OCI-LY7 (cell line): ENCODE data around the gene FBXO45. TPM values are rescaled to one million over a fixed set of nuclear protein-coding genes. Genes with fewer than 3 reads are reported as not detected.
"Not testable (repeated sequence)": the region's sequence is repeated elsewhere in the genome, so short reads cannot be mapped to it uniquely, and the experiment has no call there.

ENCODE experiments used
- BruUV-seq: library from RNA; stranded (reverse); fragments of 400-500 nt; replicated peaks from 2 replicates; lab custom pipeline; 2021; lab: Mats Ljungman, UMichigan
- CTCF ChIA-PET: fragments of 300-600 bp; sonication (Branson Sonifier 250); formaldehyde crosslinking; loops from one replicate; lab custom pipeline; 2022; ENCODE audit warnings: antibody characterized with exemption; ENCODE audit not compliant: unreplicated experiment; lab: Charles Lee
- POLR2A ChIA-PET: fragments of 300-600 bp; sonication (Branson Sonifier 250); formaldehyde crosslinking; loops from one replicate; lab custom pipeline; 2022; ENCODE audit warnings: antibody characterized with exemption; lab: Charles Lee
- DNase-seq: peaks from one replicate; pipeline ENCODE4 v3.0.0-alpha.2; 2015; ENCODE audit warnings: low spot score
- H2AFZ ChIP-seq: fragments of 200-600 bp; sonication (generic), shearing (Covaris generic); 2 replicates; pipeline ENCODE4 v1.6.1; 2014; ENCODE audit warnings: mild to moderate bottlenecking, antibody characterized with exemption, low read length, moderate library complexity
- H3K27ac ChIP-seq: fragments of 200-600 bp; sonication (generic); 2 replicates; pipeline ENCODE4 v1.5.1; 2014; ENCODE audit warnings: mixed run types, low read depth, mild to moderate bottlenecking, moderate library complexity, low read length, inconsistent platforms; ENCODE audit not compliant: poor library complexity, severe bottlenecking
- H3K36me3 ChIP-seq: fragments of 200-600 bp; sonication (generic); 2 replicates; pipeline ENCODE4 v1.6.1; 2014; ENCODE audit warnings: mild to moderate bottlenecking, antibody characterized with exemption, low read length, moderate library complexity, mixed read lengths; ENCODE audit not compliant: insufficient read depth
- H3K4me1 ChIP-seq: fragments of 200-600 bp; sonication (generic); 2 replicates; pipeline ENCODE4 v1.5.1; 2014; ENCODE audit warnings: mild to moderate bottlenecking, low read length; ENCODE audit not compliant: insufficient read depth, poor library complexity, severe bottlenecking
- H3K4me2 ChIP-seq: fragments of 200-600 bp; sonication (generic); 2 replicates; pipeline ENCODE4 v1.6.1; 2014; ENCODE audit warnings: mild to moderate bottlenecking, low read length
- H3K4me3 ChIP-seq: fragments of 200-600 bp; sonication (generic); 2 replicates; pipeline ENCODE4 v1.5.1; 2014; ENCODE audit warnings: mild to moderate bottlenecking, low read depth, low read length; ENCODE audit not compliant: poor library complexity, severe bottlenecking
- H3K79me2 ChIP-seq: fragments of 200-600 bp; sonication (generic); 2 replicates; pipeline ENCODE4 v1.6.1; 2016; ENCODE audit warnings: low read depth, mild to moderate bottlenecking, low read length, moderate library complexity, mixed read lengths; ENCODE audit not compliant: insufficient read depth
- H3K9me2 ChIP-seq: fragments of 200-600 bp; sonication (generic); 2 replicates; pipeline ENCODE4 v1.6.1; 2016; ENCODE audit warnings: mild to moderate bottlenecking, low read length, mixed read lengths; ENCODE audit not compliant: insufficient read depth
- H3K9me3 ChIP-seq: fragments of 200-600 bp; sonication (generic); 2 replicates; pipeline ENCODE4 v1.6.1; 2014; ENCODE audit warnings: mild to moderate bottlenecking, mixed run types, low read length, mixed read lengths
- H4K20me1 ChIP-seq: fragments of 200-600 bp; sonication (generic); 2 replicates; pipeline ENCODE4 v1.6.1; 2014; ENCODE audit warnings: mild to moderate bottlenecking, antibody characterized with exemption, low read length, moderate library complexity, mixed read lengths; ENCODE audit not compliant: insufficient read depth
- CTCF ChIP-seq: fragments of 200-600 bp; sonication (generic); conservative IDR thresholded peaks from 2 replicates; pipeline ENCODE4 v1.5.1; 2014; ENCODE audit warnings: mild to moderate bottlenecking, antibody characterized with exemption, low read length, moderate library complexity, mixed read lengths
- EZH2phosphoT487 ChIP-seq: fragments of 200-600 bp; sonication (generic); IDR thresholded peaks from 2 replicates; pipeline ENCODE4 v1.6.1; 2018; ENCODE audit warnings: low read depth, borderline replicate concordance, mild to moderate bottlenecking, mixed run types, antibody characterized with exemption, low read length, moderate library complexity, mixed read lengths
- intact Hi-C: fragments of 100-400 bp; cut with micrococcal nuclease; formaldehyde crosslinking; loops from one replicate; pipeline ENCODE4 v1.10.0; 2022; ENCODE audit not compliant: unreplicated experiment
- small RNA-seq: library from RNA; depleted of rRNA; stranded (forward); fragments of <200 nt; gene quantifications from one replicate; pipeline ENCODE3, GENCODE V24; 2014
- total RNA-seq, 2 experiments: library from RNA; depleted of rRNA in 1 of 2; stranded (reverse); fragments of >200 nt in 1 of 2; shearing (Covaris generic) in 1 of 2; gene quantifications; 2 replicates each; pipeline ENCODE4 v1.2.3, GENCODE V29; 2014 to 2022

The FBXO45 gene
- total RNA-seq, 2 experiments from 2014 or later, result 10.6 to 15.5 TPM

GRCh38 chr3:196636369-196637349 lies 68.2 kb downstream of the FBXO45 start:
- H3K27ac ChIP-seq, result no peak overlapping the region
- intact Hi-C loops, result loop anchor here (10.0 kb wide), 1 partner anchor 658 kb away; the partner anchor contains the start of gene DLG1
- CTCF ChIA-PET, result no interaction called here

GRCh38 chr3:196637941-196638340 lies 69.5 kb downstream of the FBXO45 start:
- intact Hi-C loops, result loop anchor here (10.0 kb wide), 1 partner anchor 657 kb away; the partner anchor contains the start of gene DLG1
- H4K20me1 ChIP-seq, H3K9me3 ChIP-seq, H3K4me2 ChIP-seq, H3K9me2 ChIP-seq, H3K4me3 ChIP-seq, H3K27ac ChIP-seq, H3K36me3 ChIP-seq, H3K79me2 ChIP-seq, H2AFZ ChIP-seq, DNase-seq, BruUV-seq: not testable (repeated sequence)
- H3K4me1 ChIP-seq, result peaks cover 59% of the 10 kb centered on the region
- ChIA-PET CTCF (interaction anchor here (0.5 to 1.9 kb wide), 2 partner anchors 28 to 48 kb away, joined by 3 to 6 read pairs; no protein-coding TSS in a partner anchor), POLR2A (interaction anchor here (0.5 kb wide), 1 partner anchor 73 kb away, joined by 3 read pairs; no protein-coding TSS in a partner anchor)

More at GRCh38 chr3:196636369-196637349, 68.2 kb downstream of the FBXO45 start:
- POLR2A ChIA-PET, result interaction anchor here (0.7 to 1.3 kb wide), 2 partner anchors 24 to 33 kb away, joined by 3 to 8 read pairs; no protein-coding TSS in a partner anchor
- no TSS peak for BruUV-seq
- Histone ChIP-seq H3K79me2 (no peaks in the 10 kb centered on the region), H3K4me2 (no peak overlapping the region), H3K36me3 (no peaks in the 10 kb centered on the region), H2AFZ (no peak overlapping the region), H3K4me1 (peaks cover 53% of the 10 kb centered on the region), H4K20me1 (no peaks in the 10 kb centered on the region), H3K9me2 (no peaks in the 10 kb centered on the region), H3K9me3 (no peaks in the 10 kb centered on the region), H3K4me3 (no peak overlapping the region)
- no peak for DNase-seq
- TF ChIP-seq EZH2phosphoT487 (no peak), CTCF (no peak)

Small RNAs within 50 kb of the gene (small RNA-seq; reads per million reads assigned to genes)
- 0.21 reads per million for gene RPS29P3

Other genes with a start within 250 kb of the FBXO45 start
- not detected in 2 replicates for gene TM4SF19, start 230.3 kb upstream of the FBXO45 start, total RNA-seq (2014; rRNA removed; shearing (Covaris generic))
- not detected in 2 replicates for gene TM4SF19, start 230.3 kb upstream of the FBXO45 start, total RNA-seq (2022)
- gene UBXN7, start 136.2 kb upstream of the FBXO45 start, total RNA-seq (2014; rRNA removed; shearing (Covaris generic)), result 12.7 and 28.9 TPM in 2 replicates
- gene UBXN7, start 136.2 kb upstream of the FBXO45 start, total RNA-seq (2022), result 73.4 and 76.6 TPM in 2 replicates
- gene RNF168, start 64.9 kb upstream of the FBXO45 start, total RNA-seq (2014; rRNA removed; shearing (Covaris generic)), result 29.6 and 31.3 TPM in 2 replicates
- 38.1 and 38.7 TPM in 2 replicates for gene RNF168, start 64.9 kb upstream of the FBXO45 start, total RNA-seq (2022)
- gene SMCO1, start 53.3 kb upstream of the FBXO45 start, total RNA-seq (2014; rRNA removed; shearing (Covaris generic)), result not detected in 2 replicates
- gene SMCO1, start 53.3 kb upstream of the FBXO45 start, total RNA-seq (2022), result not detected in 2 replicates
- gene WDR53, start 106 bp upstream of the FBXO45 start, total RNA-seq (2014; rRNA removed; shearing (Covaris generic)), result 10.8 TPM in 2 replicates
- 15.6 and 16.5 TPM in 2 replicates for gene WDR53, start 106 bp upstream of the FBXO45 start, total RNA-seq (2022)
- gene NRROS, start 71.0 kb downstream of the FBXO45 start, total RNA-seq (2014; rRNA removed; shearing (Covaris generic)), result 0.51 and 1.1 TPM in 2 replicates
- 3.7 and 3.8 TPM in 2 replicates for gene NRROS, start 71.0 kb downstream of the FBXO45 start, total RNA-seq (2022)
- gene CEP19, start 143.6 kb downstream of the FBXO45 start, total RNA-seq (2014; rRNA removed; shearing (Covaris generic)), result 1.9 and 3.3 TPM in 2 replicates
- 5.7 and 6.3 TPM in 2 replicates for gene CEP19, start 143.6 kb downstream of the FBXO45 start, total RNA-seq (2022)
- 24.1 and 24.9 TPM in 2 replicates for gene PIGX, start 143.7 kb downstream of the FBXO45 start, total RNA-seq (2014; rRNA removed; shearing (Covaris generic))
- gene PIGX, start 143.7 kb downstream of the FBXO45 start, total RNA-seq (2022), result 31.5 and 32.4 TPM in 2 replicates
- 24.5 and 37.9 TPM in 2 replicates for gene PAK2, start 171.2 kb downstream of the FBXO45 start, total RNA-seq (2014; rRNA removed; shearing (Covaris generic))
- gene PAK2, start 171.2 kb downstream of the FBXO45 start, total RNA-seq (2022), result 83.8 and 95.6 TPM in 2 replicates